ENCODE measurements around the gene ICOSLG.
"Not testable (repeated sequence)": the region's sequence is repeated elsewhere in the genome, so short reads cannot be mapped to it uniquely, and the experiment has no call there.

Gene ICOSLG

DNA sequence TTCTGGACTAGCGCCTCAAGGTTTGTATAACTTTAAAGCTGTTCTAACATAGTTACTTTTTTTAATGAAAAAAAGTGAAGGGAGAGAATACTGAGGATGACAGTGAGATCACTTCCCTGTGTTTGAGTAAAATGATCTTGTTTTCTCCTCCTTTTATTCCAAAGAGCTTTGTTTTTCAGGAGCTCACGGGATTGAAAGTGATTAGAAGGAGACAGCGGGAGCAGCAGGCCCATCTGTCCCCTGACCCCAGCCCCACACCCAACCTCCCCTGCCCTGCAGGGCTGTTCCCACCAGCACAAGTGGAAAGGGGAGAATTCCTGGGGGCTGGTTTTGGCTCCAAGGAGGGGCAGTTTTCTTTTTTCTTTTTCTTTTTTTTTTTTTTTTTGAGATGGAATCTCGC lies 23.0 kb upstream of the ICOSLG start:
- no peak for DNase-seq (ENCODE audit: low spot score)

DNA sequence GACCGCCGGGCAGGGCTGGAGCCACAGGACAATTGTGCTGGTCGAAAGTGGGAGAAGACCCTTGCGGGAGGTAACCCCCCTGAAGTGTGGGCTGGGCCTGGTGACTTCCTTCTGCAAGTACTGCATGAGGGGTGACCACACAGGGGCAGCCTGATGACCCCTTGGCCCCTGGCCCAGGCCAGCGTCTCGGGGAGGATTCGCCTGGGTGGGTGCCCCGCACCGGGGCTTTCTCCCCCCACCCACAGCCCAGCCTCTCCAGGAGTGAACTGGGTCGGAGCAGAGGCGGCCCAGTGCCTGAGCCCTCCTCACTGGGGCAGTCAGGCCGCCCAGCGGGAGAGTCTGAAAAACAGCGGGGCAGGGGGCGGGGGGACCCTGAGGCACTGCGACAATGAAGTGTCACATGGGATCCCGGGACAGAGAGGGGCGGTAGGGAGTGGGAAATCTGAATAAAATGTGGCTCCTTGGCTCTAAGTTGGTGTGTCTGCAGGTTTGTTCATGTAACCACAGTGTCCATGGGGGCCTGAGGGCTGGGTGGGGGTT lies 22.5 kb upstream of the ICOSLG start:
- DNase-seq (ENCODE audit: low spot score) = no peak

DNA sequence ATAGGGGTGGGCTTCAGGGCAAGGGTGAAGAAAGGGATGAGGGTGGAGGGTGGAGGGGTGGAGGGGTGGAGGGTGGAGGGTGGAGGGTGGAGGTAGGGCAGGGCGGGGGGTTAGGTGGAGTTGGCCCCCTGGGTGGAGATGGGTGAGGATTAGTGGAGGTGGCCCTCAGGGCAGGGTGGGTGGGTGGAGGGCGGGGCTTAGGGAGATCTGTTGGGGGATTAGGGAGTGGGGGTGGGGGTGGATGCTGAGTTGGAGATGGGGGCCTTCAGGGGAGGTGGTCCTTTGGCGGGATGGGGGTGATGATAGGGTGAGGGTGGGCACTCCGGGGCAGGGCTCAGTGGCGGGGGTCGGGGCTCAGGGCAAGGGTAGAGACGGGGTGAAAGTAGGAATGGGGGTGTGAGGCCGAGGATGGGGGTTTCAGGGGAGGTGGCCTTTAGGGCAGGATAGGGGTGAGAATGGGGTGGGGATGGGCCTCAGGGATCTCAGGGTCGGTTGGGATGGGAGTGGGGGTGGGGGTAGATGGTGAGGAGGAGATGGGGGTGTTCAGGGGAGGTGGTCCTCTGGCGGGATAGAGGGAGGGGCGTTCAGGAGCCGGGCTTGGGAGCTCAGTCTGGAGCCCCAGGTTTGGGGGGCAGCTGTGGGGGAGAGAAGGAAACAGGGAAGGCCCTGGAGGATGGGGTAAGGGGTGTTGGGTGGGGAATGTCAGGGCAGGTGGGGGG lies 21.8 kb upstream of the ICOSLG start:
- no peak for DNase-seq (ENCODE audit: low spot score)

DNA sequence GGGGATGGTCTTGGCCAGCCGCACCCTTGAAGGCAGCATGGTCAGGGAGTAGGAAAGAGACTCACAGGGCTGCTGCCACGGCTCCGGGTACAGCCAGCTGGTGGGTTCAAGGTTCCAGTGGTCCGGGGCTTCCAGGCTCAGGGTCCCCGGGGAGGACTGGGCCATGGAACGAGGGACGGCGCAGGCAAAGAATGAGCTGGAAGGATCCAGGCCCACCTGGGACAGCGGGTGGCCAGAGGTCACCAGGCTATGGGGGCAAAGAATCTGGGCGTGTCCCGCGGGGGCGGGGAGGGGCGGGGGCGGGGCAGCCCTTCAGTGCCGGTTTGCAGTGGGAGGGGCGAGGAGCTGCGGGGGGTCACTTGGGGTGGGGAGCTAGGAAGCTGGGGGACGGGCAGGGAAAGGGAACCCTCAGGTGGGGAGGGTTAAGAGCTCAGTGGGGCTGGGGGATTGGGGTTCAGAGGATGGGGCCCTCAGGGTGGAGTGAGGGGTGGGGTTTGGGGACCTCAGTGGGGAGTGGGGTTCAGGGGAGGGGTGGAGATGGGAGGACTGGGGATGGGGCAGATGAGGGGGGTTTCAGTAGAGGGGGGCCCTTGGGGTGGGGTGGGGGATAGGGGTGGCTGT lies 21.0 kb upstream of the ICOSLG start, which contains the start of gene DNMT3L:
Gene DNMT3L, minus strand, starts transcription at position 223 of the 621 bp plus-strand sequence. CDS start 638 bp downstream, outside the sequence.
- DNase-seq (ENCODE audit: low spot score) = no peak

DNA sequence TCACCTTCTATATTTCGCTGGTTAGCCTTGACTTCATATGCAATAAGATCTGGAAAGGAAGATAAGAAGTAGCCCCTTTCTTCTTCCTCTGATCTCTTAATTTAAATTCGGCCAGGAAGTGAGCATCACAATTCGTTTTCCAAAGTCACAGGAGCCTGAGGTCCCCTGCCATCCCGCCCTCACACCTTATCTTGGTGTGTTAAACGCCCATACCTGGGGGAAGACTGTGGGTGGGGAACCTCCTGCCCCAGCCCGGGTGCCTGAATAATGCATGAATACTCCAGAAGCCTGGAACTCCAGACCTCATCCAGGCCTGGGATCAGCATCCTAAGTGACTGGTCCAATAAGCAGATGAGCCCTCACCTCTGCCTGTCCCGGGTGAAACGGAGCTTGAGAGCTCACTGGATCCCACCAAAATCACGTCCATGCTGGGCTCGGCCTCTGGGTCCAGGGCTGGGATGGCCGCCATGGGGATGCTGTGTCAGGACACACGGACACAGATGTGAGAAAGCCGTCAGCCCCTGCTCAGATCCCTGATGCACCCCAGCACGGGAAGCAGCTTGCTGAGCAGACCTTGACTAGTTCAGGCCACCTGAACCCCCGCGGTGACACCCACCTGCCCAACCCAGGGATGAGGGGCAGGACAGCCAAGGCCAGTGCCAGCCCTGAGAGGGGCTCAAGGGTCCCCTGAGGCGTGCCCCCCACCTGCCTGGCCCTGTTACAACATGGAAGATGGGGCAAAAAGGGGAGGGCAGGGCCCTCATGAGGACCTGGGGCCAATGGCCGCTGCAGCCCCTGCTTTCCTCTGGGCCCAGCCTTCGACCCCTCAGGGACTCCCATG lies 20.3 kb upstream of the ICOSLG start:
- DNase-seq (ENCODE audit: low spot score) = no peak

DNA sequence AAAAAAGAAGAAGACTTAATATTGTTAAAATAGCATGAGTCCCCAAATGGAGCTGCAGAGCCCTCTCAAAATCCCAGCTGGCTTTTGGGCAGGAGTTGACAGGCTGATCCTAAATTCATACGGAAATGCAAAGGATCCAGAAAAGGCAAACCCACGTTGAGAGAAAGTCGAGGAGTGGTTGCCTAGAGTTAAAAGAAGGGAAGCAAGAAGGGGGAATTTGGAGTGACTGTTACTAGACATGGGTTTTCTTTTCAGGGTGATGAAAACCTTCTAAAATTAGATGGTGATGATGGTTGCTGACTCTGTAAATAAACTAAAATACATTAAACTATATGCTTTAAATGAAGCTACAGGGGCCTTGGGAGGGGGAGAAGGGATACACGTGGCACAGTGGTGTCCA lies 19.3 kb upstream of the ICOSLG start:
- DNase-seq (ENCODE audit: low spot score) = no peak

DNA sequence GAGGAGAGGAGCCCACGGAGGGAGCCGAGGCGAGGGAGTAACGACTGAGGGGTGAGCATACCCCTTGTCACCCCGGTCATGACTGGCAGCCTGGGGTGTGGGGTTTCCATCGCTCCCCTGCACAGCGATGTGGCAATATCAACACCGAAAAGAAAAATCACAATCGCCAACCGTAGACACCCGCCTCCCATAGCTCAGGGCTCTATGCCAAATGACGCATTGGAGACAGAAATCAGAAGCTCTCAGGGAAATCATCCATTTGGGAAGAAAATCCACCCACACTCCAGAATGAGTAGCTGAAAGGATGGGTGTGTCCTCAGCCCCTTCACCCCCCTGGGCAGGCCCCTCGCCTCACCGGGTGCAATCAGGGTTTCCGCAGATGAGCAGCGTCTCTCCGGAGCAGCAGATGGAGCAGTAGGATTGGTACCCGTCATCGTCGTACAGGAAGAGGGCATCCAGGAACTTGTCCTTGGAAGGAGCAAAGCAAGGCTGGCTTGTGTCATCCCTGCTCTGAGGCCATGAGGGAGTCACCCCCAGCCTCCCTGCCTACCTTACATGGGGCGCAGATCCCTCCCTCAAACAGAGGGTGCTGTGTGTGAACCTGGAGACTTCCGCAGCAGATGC lies 18.5 kb upstream of the ICOSLG start:
- DNase-seq (ENCODE audit: low spot score) = no peak

DNA sequence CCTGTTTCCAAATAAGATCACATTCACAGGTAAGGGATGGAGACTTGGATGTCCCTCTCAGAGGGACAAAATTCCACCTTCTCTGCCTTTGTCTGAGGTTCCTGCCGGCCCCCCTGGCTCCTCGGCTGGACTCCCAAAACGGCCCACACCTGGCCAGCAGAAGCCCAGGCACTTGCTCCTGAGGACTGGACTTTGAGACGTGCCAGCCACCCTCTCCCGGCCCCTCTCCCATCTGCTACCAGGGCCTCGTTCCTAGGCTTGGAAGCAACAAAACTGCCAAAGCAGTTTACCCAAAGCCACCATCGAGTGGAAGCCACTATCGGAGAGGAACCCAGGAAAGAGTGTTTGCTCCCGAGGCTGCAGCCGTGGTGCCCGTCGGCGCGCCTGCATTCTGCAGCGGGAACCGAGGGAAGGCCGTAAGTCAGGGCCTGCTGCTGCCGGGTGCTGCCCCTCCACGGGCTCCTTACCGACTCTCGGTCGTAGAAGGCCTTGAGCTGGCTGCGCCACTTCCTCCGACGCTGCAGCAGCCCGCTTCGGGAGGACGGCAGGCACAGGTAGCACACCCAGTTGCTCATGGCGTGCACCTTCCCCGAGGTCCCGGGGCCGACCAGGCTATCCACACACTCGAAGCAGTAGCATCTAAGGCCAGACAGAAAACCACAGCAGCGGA lies 17.4 kb upstream of the ICOSLG start:
- no peak for DNase-seq (ENCODE audit: low spot score)

DNA sequence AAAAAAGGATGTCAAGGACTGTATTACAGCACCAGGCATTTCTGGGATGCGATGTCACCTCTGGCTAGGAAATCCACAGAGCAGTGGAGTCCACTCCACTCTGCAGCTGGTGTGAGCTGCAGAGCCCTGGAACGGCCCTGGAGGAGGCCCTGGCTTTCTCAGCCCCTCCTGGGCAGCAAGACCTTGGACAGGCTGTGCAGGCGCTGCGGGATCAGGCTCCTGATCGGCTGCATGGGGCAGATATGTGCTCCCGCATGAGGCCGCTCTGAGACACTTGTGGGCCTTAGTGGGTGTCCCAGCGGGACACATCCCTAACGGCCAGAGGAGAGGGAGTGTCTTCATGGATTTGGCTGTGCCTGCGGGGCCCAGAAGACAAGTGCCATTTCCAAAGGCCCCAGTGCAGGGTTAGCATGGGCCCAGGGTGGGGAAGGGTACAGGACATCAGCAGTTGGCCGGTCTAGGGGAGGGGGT lies 14.8 kb upstream of the ICOSLG start:
- DNase-seq (ENCODE audit: low spot score) = no peak

DNA sequence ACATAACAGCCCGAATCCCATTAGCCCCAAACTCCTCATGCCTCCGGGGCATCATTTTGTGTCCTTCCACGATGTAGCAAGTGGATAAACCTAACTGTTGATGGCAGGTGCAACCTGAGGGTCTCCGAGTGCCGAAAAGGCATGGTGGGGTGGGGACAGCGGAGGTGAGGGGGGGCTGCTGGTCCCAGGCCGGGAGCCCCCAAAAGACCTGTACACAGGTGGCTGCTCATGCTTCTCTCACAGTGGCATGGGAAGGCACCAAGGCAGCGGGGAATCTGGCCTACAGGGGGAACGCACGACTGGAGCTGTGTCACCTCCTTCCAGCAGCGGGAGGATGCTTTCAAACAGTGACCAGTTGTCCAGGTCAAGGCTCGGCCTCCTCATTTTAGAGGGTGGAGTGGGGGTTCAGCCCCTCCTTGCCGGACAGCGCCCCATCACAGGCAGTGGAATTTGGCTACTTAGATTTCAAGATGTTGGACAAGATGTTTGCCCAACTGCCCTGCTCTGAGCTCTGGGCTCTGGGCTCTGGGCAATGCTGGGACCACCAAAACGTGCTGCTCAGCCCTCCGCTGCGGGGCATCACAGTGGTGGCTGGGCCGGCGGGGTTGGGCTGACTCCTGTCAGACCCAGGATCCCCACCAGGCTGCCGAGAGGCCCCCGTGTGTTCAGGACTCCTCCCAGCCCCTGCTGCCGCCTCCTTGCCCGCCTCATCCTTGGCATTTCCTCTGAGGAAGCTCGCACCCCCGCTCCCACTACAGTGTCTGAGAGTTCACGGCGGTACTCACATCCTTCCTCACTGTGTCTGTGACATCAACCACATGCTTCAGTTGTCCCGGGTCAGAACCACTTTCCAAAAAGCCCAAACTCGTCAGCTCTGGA lies 13.3 kb upstream of the ICOSLG start:
- DNase-seq (ENCODE audit: low spot score) = no peak

DNA sequence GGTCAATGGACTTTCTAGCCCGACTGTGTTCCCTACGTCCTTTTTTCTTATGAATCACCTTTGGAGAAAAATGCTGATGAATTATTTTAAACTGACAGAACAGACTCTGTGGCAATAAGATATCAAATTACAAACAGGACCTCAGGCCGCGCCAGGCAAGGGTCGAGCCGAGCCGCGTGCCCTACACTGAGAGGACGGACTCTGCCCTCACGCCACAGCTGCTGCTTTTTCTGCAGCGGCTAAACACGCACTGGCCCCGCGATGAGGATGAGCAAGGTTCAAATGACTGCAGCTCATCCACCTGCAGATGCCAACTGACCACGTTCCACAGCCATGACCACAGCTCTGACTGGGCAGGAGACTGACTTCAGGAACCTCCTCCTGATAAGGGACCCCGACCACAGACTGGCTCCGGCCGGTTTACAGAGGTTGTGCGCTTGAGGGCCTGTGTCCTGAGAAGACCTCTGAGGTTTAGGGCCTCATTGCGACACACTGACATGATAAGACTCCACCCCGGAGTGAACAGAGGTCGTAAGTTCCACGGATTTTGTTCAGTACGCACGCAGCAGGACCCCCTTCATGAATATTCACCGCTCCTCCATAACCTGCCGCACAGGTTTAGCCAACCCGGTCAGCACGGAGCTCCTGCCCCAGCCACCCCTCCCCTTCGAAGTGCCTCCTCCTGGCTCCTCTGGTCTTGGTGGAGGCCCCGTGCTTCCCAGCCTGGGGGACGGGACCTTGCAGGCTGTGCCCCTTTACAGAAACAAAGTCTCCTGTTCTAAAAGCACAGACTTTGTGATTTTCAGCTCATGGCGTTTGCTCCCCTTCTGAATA lies 8.7 kb upstream of the ICOSLG start:
- not testable (repeated sequence) for DNase-seq (ENCODE audit: low spot score)

DNA sequence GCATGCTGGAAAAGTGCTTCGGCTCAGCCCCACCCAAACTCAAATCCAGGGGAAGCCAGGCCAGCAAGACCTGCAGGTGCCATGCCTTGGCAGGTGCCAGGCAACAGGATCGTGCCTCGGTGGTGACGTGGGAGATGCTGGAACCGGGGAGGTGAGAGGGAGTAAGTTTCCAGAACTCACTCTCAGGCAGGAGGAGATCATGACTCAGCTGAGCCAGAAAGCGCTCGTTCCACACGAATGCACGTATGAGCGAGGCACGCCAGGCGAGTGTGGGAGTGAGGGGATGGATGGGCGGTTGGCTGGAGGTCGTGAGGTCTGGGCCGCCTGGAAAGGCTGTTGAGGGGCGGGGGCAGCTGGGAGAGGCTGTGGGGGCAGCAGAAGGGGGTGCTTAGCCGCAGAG lies 7.2 kb upstream of the ICOSLG start:
- not testable (repeated sequence) for DNase-seq (ENCODE audit: low spot score)

DNA sequence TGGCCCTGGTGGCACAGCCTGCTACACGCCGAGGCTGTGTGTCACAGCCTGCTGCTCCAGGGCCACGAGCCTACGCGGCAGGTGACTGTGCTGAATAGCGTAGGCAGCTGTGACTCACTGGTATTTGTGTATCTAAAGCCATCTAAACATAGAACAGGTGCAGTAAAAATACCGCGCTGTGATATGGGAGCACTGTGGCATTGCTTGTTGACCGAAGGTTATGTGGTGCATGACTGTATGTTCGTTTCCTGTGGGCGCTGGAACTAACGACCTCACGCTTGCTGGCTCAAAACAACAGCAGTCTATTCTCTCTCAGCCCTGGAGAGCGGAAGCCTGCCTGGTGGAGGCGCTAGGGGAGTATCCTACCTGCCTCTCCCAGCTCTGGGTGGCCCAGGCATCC lies 3.2 kb upstream of the ICOSLG start:
- DNase-seq (ENCODE audit: low spot score) = not testable (repeated sequence)

DNA sequence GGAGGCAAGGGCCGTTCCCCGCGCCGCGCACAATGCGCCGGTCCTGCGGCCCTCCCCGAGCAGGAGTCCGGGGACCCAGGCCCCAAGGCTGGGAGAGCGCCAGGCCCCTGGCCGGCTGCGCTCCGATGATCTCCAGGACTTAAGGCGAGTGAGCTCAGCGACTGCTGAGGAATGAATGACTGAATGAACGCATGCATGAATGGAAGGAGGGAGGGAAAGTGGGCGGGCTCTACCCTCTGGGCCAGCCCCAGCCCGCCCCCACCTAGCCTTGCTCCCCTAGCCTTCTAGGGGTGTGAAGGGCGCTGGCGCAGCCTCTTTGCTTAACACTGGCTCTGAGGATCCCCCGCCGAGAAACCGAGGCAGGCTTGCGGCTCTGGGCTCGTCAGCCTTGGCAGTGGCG lies 538 bp upstream of the ICOSLG start:
- DNase-seq (ENCODE audit: low spot score) = not testable (repeated sequence)

DNA sequence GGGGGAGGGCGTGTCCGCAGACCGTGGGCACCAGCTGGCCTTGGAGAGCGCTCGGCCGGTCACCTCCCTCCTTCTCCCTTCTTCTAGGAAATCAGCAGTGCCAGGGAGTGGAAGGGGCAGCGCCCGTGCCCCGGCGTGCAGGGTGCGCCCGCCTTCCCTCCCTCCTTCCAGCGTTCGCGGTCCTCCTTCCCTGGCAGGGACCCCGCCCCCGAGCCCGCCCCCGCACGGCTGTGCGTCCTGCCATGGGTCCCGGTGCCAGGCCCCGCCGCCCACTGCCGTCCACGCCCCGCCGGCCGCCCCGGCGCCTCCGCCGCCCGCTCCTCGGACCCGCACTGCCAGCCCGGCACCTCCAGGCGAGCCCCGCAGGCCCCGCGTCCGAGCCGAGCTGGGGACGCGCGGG lies 390 bp downstream of the ICOSLG start:
- DNase-seq (ENCODE audit: low spot score) = not testable (repeated sequence)

DNA sequence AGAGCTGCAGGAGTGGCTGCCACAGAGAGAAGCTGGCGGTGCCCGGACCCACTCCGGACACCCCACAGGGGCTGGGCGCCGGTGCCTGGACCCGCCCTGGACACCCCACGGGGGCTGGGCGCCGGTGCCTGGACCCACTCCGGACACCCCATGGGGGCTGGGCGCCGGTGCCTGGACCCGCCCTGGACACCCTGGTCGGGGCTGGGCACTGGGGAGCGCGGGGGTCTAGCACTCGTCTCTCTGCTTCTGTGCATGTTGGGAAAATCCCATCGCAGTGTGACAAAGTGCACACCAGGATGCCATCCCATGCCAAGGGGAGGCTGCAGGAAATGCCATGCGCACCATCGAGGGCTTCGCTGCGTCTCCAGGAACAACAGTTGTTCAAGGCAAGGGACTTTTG lies 11.2 kb downstream of the ICOSLG start:
- not testable (repeated sequence) for DNase-seq (ENCODE audit: low spot score)

DNA sequence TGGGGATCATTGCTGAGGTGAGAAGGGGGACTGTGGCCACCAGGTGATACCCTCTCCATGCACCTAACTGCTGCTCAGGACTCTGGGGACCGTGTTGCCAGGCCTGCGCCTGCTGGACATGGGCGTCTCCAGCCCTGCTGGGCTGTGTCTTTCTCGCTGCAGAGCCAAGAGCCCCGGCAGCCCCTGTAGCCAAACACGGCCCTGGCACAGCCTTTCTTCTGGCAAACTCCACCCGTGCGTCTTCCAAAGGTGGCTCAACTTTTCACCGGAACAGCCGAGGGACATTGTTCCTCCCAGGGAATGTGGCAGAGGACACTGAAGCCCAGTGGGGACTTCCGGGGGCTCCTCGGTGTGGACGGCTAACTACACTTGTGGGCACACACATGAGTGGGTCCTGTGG lies 12.6 kb downstream of the ICOSLG start:
- DNase-seq (ENCODE audit: low spot score) = not testable (repeated sequence)

DNA sequence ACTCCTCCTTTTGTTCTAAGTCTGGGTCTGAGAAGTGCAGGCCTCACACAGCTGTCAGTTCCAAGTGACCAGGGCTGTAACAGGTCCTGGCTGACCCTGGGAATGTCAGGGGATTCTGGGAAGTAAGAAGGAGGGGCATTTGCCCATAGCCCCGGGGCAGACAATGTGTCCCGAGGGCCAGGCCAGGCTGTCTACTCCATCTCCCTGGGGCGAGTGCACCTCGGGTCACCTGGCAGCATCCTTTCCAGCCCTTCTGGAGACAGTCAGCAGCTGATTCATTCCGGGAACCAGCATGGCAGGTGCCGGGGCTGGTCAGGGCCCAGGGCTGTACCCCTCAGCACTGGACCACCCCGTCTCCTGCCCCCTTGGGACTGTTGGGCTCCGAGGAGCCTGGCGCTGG lies 13.1 kb downstream of the ICOSLG start:
- DNase-seq (ENCODE audit: low spot score) = not testable (repeated sequence)

DNA sequence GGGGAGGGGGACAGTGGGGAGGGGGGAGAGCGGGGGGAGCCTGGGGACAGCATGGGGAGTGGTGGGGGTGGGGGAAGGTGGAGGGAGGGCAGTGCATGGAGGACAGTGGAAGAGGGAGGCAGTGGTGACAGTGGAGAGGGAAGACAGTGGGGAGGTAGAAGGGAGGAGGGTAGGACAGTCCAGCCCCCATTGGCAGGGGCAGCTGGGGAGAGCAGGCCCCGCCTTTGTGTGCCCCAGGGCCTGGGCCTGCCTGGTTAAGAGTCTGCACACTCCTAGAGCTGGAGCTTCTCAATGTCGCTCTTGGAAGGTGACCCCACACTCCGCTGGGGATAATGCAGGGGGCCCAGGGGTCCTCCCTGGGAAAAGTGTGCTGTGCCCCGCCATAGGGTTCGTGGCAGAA lies 15.1 kb downstream of the ICOSLG start:
- DNase-seq (ENCODE audit: low spot score) = not testable (repeated sequence)
